B cell (primary cell): ENCODE results near the gene C5orf15. TPM values are rescaled to one million over a fixed set of nuclear protein-coding genes. Genes with fewer than 3 reads are reported as not detected.

Experiments
- ATAC-seq: fragments of 200-7000 bp; cut with Tn5 transposase; one replicate; pipeline ENCODE4 v1.10.0; 2021; ENCODE audit warnings: low read depth, mild to moderate bottlenecking, moderate number of reproducible peaks, moderate library complexity
- CTCF ChIA-PET: fragments of 350-600 bp; sonication (Branson Sonifier 250); formaldehyde crosslinking; loops from one replicate; lab custom pipeline; 2021; ENCODE audit warnings: antibody characterized with exemption, inconsistent platforms; lab: Charles Lee
- POLR2A ChIA-PET: fragments of 350-600 bp; sonication (Branson Sonifier 250); formaldehyde crosslinking; loops from one replicate; lab custom pipeline; 2021; ENCODE audit warnings: antibody characterized with exemption; lab: Charles Lee
- DNase-seq: peaks from one replicate; pipeline ENCODE4 v3.0.0; 2013
- H2AFZ ChIP-seq: 2 replicates; pipeline ENCODE4 v1.6.1; 2012; ENCODE audit warnings: mild to moderate bottlenecking, low read depth, low read length; ENCODE audit not compliant: insufficient read depth, poor library complexity, severe bottlenecking
- H3K27ac ChIP-seq, 2 donors: 1 replicate in 1 of 2; 2 replicates in 1 of 2; pipeline ENCODE4 v1.5.1; 2012 to 2013; ENCODE audit warnings: low read length in 2 of 2, mild to moderate bottlenecking in 2 of 2, moderate library complexity in 1 of 2
- H3K27me3 ChIP-seq, 4 experiments: fragments of 200-600 bp in 1 of 4; sonication (generic) in 1 of 4; replicated peaks in 1 of 4; 1 replicate in 2 of 4; 2 replicates in 2 of 4; pipeline versions ENCODE4 v1.6.1 to v1.7.0; 2013 to 2016; ENCODE audit warnings: low read length in 3 of 4, mild to moderate bottlenecking in 2 of 4, mixed read lengths in 1 of 4, moderate library complexity in 1 of 4; ENCODE audit not compliant: insufficient read depth in 4 of 4, control insufficient read depth in 3 of 4; ENCODE audit errors: control extremely low read depth in 1 of 4
- H3K36me3 ChIP-seq, 2 experiments: replicated peaks in 1 of 2; 1 replicate in 1 of 2; 2 replicates in 1 of 2; pipeline versions ENCODE4 v1.6.1 to v1.7.1; 2013; ENCODE audit warnings: low read length in 1 of 2; ENCODE audit not compliant: insufficient read depth in 2 of 2, control insufficient read depth in 1 of 2; ENCODE audit errors: control extremely low read depth in 1 of 2, extremely low read depth in 1 of 2
- H3K4me1 ChIP-seq, 2 donors: fragments of 200-600 bp in 1 of 2; sonication (generic) in 1 of 2; 1 replicate in 1 of 2; 2 replicates in 1 of 2; pipeline versions ENCODE4 v1.5.1 to v1.6.1; 2013 to 2017; ENCODE audit warnings: low read length in 2 of 2; ENCODE audit not compliant: control insufficient read depth in 2 of 2, insufficient read depth in 2 of 2
- H3K4me2 ChIP-seq: replicated peaks from 2 replicates; pipeline ENCODE3; 2012; ENCODE audit warnings: mild to moderate bottlenecking, low read depth, low read length; ENCODE audit not compliant: poor library complexity, severe bottlenecking
- H3K4me3 ChIP-seq, 5 experiments: fragments of 200-600 bp in 1 of 5; sonication (generic) in 1 of 5; 1 replicate in 3 of 5; 2 replicates in 2 of 5; pipeline versions ENCODE4 v1.5.1 to v1.7.0; 2011 to 2016; ENCODE audit warnings: low read length in 4 of 5, mild to moderate bottlenecking in 4 of 5, low read depth in 2 of 5, control low read depth in 1 of 5, moderate library complexity in 1 of 5; ENCODE audit not compliant: insufficient read depth in 1 of 5; ENCODE audit errors: control extremely low read depth in 1 of 5, extremely low read depth in 1 of 5
- H3K79me2 ChIP-seq: fragments of 200-600 bp; sonication (generic); one replicate; pipeline ENCODE4 v1.6.0; 2016; ENCODE audit warnings: low read length; ENCODE audit not compliant: control insufficient read depth, insufficient read depth
- H3K9ac ChIP-seq: fragments of 200-600 bp; sonication (generic); 2 replicates; pipeline ENCODE4 v1.6.1; 2017; ENCODE audit warnings: mild to moderate bottlenecking, low read length, moderate library complexity
- H3K9me3 ChIP-seq, 3 donors: one replicate each; pipeline versions ENCODE4 v1.6.1 to v1.7.1; 2013; ENCODE audit warnings: low read length in 2 of 3; ENCODE audit not compliant: control insufficient read depth in 2 of 3, insufficient read depth in 1 of 3; ENCODE audit errors: control extremely low read depth in 1 of 3
- H4K20me1 ChIP-seq: 2 replicates; pipeline ENCODE4 v1.6.0; 2012; ENCODE audit warnings: mild to moderate bottlenecking, low read length; ENCODE audit not compliant: insufficient read depth, control insufficient read depth, poor library complexity, severe bottlenecking
- H3K27ac Mint-ChIP-seq: one replicate; pipeline ENCODE4 v1.8.0; 2021; ENCODE audit warnings: mixed read lengths
- H3K27me3 Mint-ChIP-seq: one replicate; pipeline ENCODE4 v1.8.0; 2021; ENCODE audit warnings: mixed read lengths
- H3K4me1 Mint-ChIP-seq: one replicate; pipeline ENCODE4 v1.8.0; 2021; ENCODE audit warnings: mixed read lengths
- H3K4me3 Mint-ChIP-seq: one replicate; pipeline ENCODE4 v1.8.0; 2021; ENCODE audit warnings: mixed read lengths
- H3K9me3 Mint-ChIP-seq: one replicate; pipeline ENCODE4 v1.8.0; 2022; ENCODE audit warnings: mixed read lengths; ENCODE audit not compliant: insufficient read depth
- CTCF ChIP-seq: fragments of 200-600 bp; IDR thresholded peaks from one replicate; pipeline ENCODE4 v1.8.0; 2022; ENCODE audit warnings: antibody characterized with exemption, mild to moderate bottlenecking
- EZH2 ChIP-seq: IDR thresholded peaks from 2 replicates; pipeline ENCODE4 v1.6.1; 2012; ENCODE audit warnings: borderline replicate concordance, low read depth, mild to moderate bottlenecking, moderate library complexity, low read length; ENCODE audit not compliant: insufficient read depth, poor library complexity, severe bottlenecking
- WGBS: methylation state at CpG from one replicate; pipeline ENCODE4 v1.1.5; 2013; ENCODE audit warnings: missing lambda C conversion rate; ENCODE audit not compliant: insufficient coverage; 5-methylcytosine and 5-hydroxymethylcytosine counted together
- intact Hi-C: fragments of 100-400 bp; cut with micrococcal nuclease; formaldehyde crosslinking; loops from one replicate; pipeline ENCODE4 v1.10.0; 2022
- polyA plus RNA-seq: library from polyadenylated mRNA; depleted of rRNA; stranded (reverse); fragments of >200 nt; gene quantifications from 2 replicates; pipeline ENCODE4 v1.2.3, GENCODE V29; 2012
- total RNA-seq, 2 donors: library from RNA; stranded (reverse); fragments of 120-200 nt in 1 of 2; gene quantifications; 1 replicate in 1 of 2; 2 replicates in 1 of 2; pipeline versions ENCODE4 v1.2.3 to v1.2.4, GENCODE V29; 2013 to 2022

Gene C5orf15
- total and polyA plus RNA-seq, 2 donors (not counting 1 experiment from before 2014, with no cell fraction given) = 22.7 to 28.2 TPM

GRCh38 chr5:133952729-133953567 is 15.5 kb downstream of the C5orf15 start:
- Mint-ChIP-seq H3K27ac (peak overlapping the region; percentile 70), H3K4me1 (peaks cover 13% of the 10 kb centered on the region), H3K27me3 (no peaks in the 10 kb centered on the region), H3K4me3 (no peak overlapping the region), H3K9me3 (no peaks in the 10 kb centered on the region)
- peaks cover 0 to 12% of the 10 kb centered on the region in 2 experiments for H3K36me3 ChIP-seq
- no peaks in the 10 kb centered on the region for H3K9me3 ChIP-seq
- DNase-seq (no peak), ATAC-seq (no peak)
- CTCF ChIA-PET = interaction anchor here (1.5 to 1.8 kb wide), 3 partner anchors 14 to 529 kb away, joined by 4 to 5 read pairs (median 4); no protein-coding TSS in a partner anchor
- peaks cover 14 to 15% of the 10 kb centered on the region in 2 donors for H3K4me1 ChIP-seq
- H3K27ac ChIP-seq = no peak overlapping the region
- POLR2A ChIA-PET = interaction anchor here (1.6 kb wide), 1 partner anchor 18 kb away, joined by 4 read pairs; no protein-coding TSS in a partner anchor
- H2AFZ ChIP-seq = no peak overlapping the region
- no peak overlapping the region for H3K4me3 ChIP-seq
- no peak overlapping the region for H3K4me2 ChIP-seq
- no peaks in the 10 kb centered on the region for H3K79me2 ChIP-seq
- H3K9ac ChIP-seq = no peak overlapping the region
- no peak for TF ChIP-seq EZH2
- TF ChIP-seq CTCF = no peak
- 97% methylated on average over 7 of the region's 10 CpGs for WGBS
- H4K20me1 ChIP-seq = no peaks in the 10 kb centered on the region
- intact Hi-C loops = no loop called here
- H3K27me3 ChIP-seq = no peaks in the 10 kb centered on the region
